ENCODE data around the gene FAM3A. TPM values are rescaled to one million over a fixed set of nuclear protein-coding genes. Genes with fewer than 3 reads are reported as not detected.
"Not testable (repeated sequence)": the region's sequence is repeated elsewhere in the genome, so short reads cannot be mapped to it uniquely, and the experiment has no call there.

Gene FAM3A
- total RNA-seq, 1 experiment from 2014 or later, result 36.8 TPM

DNA sequence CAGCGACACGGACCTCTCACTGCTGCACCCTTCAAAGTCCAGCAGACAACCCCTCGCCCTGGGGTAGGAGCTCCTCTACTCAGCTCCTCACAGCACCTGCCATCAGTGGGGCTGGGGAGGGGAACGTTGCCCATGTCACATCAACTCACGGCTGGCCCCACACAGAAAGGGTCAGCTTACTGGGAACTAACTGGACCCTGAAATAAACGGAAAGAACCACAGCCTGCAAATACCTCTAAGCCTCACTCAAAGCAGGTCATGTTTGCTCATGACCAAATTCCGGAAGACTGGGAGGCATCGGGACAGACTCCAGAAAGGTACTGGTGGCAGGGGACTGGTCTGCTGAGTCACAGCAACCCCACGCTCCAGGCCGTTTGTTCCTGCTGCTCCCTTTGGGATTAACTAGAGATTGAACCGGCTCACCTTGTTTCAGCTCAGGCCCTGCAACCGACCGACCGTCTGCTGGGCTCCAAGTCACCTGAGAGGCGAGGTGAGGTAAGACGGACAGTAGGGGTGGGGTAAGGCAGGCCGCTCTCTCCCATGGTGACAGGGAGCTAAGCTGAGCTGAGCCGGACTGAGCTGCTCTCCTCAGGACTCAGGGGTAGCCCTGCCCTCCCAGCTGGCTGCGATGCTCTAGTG, 25.0 kb upstream of the FAM3A start:
- CTCF ChIA-PET, result interaction anchor here (0.8 to 0.9 kb wide), 2 partner anchors 14 to 141 kb away, joined by 3 to 4 read pairs; no protein-coding TSS in a partner anchor
- intact Hi-C loops (cut with micrococcal nuclease; ENCODE audit: unreplicated experiment), result no loop called here
- peaks cover 59% of the 10 kb centered on the region for H3K36me3 Mint-ChIP-seq (ENCODE audit: insufficient read depth, unreplicated experiment)
- H3K27me3 Mint-ChIP-seq (ENCODE audit: unreplicated experiment), result no peaks in the 10 kb centered on the region
- H3K4me1 Mint-ChIP-seq (ENCODE audit: low read depth, unreplicated experiment), result peaks cover 23% of the 10 kb centered on the region
- TF ChIP-seq, protein P1, sequence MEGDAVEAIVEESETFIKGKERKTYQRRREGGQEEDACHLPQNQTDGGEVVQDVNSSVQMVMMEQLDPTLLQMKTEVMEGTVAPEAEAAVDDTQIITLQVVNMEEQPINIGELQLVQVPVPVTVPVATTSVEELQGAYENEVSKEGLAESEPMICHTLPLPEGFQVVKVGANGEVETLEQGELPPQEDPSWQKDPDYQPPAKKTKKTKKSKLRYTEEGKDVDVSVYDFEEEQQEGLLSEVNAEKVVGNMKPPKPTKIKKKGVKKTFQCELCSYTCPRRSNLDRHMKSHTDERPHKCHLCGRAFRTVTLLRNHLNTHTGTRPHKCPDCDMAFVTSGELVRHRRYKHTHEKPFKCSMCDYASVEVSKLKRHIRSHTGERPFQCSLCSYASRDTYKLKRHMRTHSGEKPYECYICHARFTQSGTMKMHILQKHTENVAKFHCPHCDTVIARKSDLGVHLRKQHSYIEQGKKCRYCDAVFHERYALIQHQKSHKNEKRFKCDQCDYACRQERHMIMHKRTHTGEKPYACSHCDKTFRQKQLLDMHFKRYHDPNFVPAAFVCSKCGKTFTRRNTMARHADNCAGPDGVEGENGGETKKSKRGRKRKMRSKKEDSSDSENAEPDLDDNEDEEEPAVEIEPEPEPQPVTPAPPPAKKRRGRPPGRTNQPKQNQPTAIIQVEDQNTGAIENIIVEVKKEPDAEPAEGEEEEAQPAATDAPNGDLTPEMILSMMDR (IDR thresholded peaks at IDR 0.05; ENCODE audit: unreplicated experiment), result no peak
- BruUV-seq (replicated peaks), result no TSS peak
- H3K9me3 Mint-ChIP-seq (ENCODE audit: low read depth, unreplicated experiment), result no peaks in the 10 kb centered on the region
- peak overlapping the region; percentile 67 for H3K4me3 Mint-ChIP-seq (ENCODE audit: low read depth, unreplicated experiment)
- peak overlapping the region; percentile 94 for H3K27ac Mint-ChIP-seq (ENCODE audit: unreplicated experiment)
- peak; percentile 86 for DNase-seq

DNA sequence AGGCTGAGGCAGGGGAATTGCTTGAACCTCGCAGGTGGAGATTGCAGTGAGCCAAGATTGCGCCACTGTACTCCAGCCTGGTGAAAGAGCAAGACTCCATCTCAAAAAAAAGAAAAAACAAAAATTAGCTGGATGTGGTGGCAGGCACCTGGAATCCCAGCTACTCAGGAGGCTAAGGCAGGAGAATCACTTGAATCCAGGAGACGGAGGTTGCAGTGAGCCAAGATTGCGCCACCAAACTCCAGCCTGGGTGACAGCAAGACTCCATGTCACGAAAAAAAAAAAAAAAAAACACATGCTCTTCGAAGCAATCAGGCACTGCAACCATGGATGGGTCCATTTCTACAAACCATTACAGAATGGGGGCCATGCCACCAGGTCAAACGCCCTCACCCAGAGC, 24.3 kb upstream of the FAM3A start:
- CTCF ChIA-PET, result interaction anchor here (0.6 kb wide), 1 partner anchor 785 kb away, joined by 5 read pairs; no protein-coding TSS in a partner anchor
- H3K36me3 Mint-ChIP-seq (ENCODE audit: insufficient read depth, unreplicated experiment), result peaks cover 56% of the 10 kb centered on the region
- peaks cover 23% of the 10 kb centered on the region for H3K4me1 Mint-ChIP-seq (ENCODE audit: low read depth, unreplicated experiment)
- peak overlapping the region; percentile 94 for H3K27ac Mint-ChIP-seq (ENCODE audit: unreplicated experiment)
- H3K27me3 Mint-ChIP-seq (ENCODE audit: unreplicated experiment); BruUV-seq (replicated peaks); intact Hi-C loops (cut with micrococcal nuclease; ENCODE audit: unreplicated experiment); H3K9me3 Mint-ChIP-seq (ENCODE audit: low read depth, unreplicated experiment); DNase-seq: not testable (repeated sequence)
- peak overlapping the region; percentile 67 for H3K4me3 Mint-ChIP-seq (ENCODE audit: low read depth, unreplicated experiment)

DNA sequence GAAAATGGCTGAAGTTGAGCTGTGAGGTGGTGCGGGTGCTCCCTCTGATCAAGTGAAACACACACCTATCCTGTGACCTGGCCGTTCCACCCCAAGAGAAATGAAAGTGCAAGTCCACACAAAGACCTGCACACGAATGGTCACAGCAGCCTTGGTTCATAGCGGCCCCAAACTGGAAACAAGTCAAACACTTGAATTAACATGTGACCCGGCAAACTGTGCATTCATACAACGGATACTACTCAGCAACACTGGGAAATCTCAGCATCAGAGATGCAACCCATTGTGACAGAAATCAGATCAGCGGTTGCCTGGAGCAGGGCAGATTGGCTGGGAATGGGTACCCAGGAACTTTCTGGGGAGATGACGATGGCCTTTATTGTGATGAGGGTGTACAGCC, 23.0 kb upstream of the FAM3A start:
- Mint-ChIP-seq H3K27me3 (ENCODE audit: unreplicated experiment) (no peaks in the 10 kb centered on the region), H3K27ac (ENCODE audit: unreplicated experiment) (peak overlapping the region; percentile 63), H3K36me3 (ENCODE audit: insufficient read depth, unreplicated experiment) (peaks cover 55% of the 10 kb centered on the region), H3K9me3 (ENCODE audit: low read depth, unreplicated experiment) (no peaks in the 10 kb centered on the region), H3K4me1 (ENCODE audit: low read depth, unreplicated experiment) (peaks cover 23% of the 10 kb centered on the region), H3K4me3 (ENCODE audit: low read depth, unreplicated experiment) (no peak overlapping the region)
- BruUV-seq (replicated peaks), result no TSS peak
- DNase-seq, result no peak
- TF ChIP-seq, protein P1 (IDR thresholded peaks at IDR 0.05; ENCODE audit: unreplicated experiment), result no peak
- CTCF ChIA-PET, result no interaction called here
- intact Hi-C loops (cut with micrococcal nuclease; ENCODE audit: unreplicated experiment), result no loop called here

DNA sequence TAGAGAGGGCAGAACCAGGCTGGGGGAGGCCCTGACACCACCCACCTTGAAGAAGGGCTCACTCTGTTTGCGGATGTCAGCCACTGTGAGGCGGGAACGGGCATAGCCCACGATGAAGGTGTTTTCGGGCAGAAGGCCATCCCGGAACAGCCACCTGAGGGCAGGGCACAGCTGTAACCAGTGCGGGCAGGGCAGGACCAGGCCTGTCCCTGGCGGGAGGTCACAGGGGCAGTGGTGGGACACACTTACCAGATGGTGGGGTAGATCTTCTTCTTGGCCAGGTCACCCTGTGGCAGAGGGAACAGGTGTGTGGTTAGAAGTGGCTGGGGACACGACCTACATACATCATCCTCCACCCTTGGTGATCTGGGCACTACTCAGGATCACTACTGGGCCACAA, 19.9 kb upstream of the FAM3A start:
- DNase-seq, result no peak
- H3K27me3 Mint-ChIP-seq (ENCODE audit: unreplicated experiment), result no peaks in the 10 kb centered on the region
- H3K9me3 Mint-ChIP-seq (ENCODE audit: low read depth, unreplicated experiment), result no peaks in the 10 kb centered on the region
- H3K4me1 Mint-ChIP-seq (ENCODE audit: low read depth, unreplicated experiment), result peaks cover 5% of the 10 kb centered on the region
- H3K4me3 Mint-ChIP-seq (ENCODE audit: low read depth, unreplicated experiment), result no peak overlapping the region
- H3K27ac Mint-ChIP-seq (ENCODE audit: unreplicated experiment), result no peak overlapping the region
- CTCF ChIA-PET, result no interaction called here
- BruUV-seq (replicated peaks), result no TSS peak
- H3K36me3 Mint-ChIP-seq (ENCODE audit: insufficient read depth, unreplicated experiment), result peaks cover 47% of the 10 kb centered on the region
- intact Hi-C loops (cut with micrococcal nuclease; ENCODE audit: unreplicated experiment), result no loop called here
- TF ChIP-seq, protein P1 (IDR thresholded peaks at IDR 0.05; ENCODE audit: unreplicated experiment), result no peak
